Osteoblast (primary cell): Measurements from ENCODE around the gene PRICKLE2. TPM values are rescaled to one million over a fixed set of nuclear protein-coding genes. Genes with fewer than 3 reads are reported as not detected.
A peak's percentile ranks its signal among the peaks of the same experiment; 100 is the strongest.

Experiments used
- DNase-seq: peaks from one replicate; pipeline ENCODE4 v3.0.0; 2011; ENCODE audit warnings: low spot score, mixed read lengths; ENCODE audit not compliant: insufficient read length; ENCODE audit errors: missing footprints
- H2AFZ ChIP-seq: 2 replicates; pipeline ENCODE4 v1.6.0; 2011; ENCODE audit warnings: mild to moderate bottlenecking, low read length
- H3K27ac ChIP-seq: 2 replicates; pipeline ENCODE4 v1.5.1; 2011; ENCODE audit warnings: mild to moderate bottlenecking, low read depth, low read length, moderate library complexity
- H3K27me3 ChIP-seq: 2 replicates; pipeline ENCODE4 v1.6.0; 2012; ENCODE audit warnings: mild to moderate bottlenecking, control low read depth, inconsistent platforms, low read length, moderate library complexity; ENCODE audit not compliant: insufficient read depth
- H3K36me3 ChIP-seq: 2 replicates; pipeline ENCODE4 v1.5.1; 2011; ENCODE audit warnings: mild to moderate bottlenecking, low read length, control low read depth, moderate library complexity; ENCODE audit not compliant: insufficient read depth
- H3K4me1 ChIP-seq: 2 replicates; pipeline ENCODE4 v1.5.1; 2011; ENCODE audit warnings: mild to moderate bottlenecking, low read length, control low read depth, moderate library complexity; ENCODE audit not compliant: insufficient read depth
- H3K4me2 ChIP-seq: 2 replicates; pipeline ENCODE4 v1.6.0; 2011; ENCODE audit warnings: mild to moderate bottlenecking, low read length; ENCODE audit not compliant: insufficient read depth
- H3K4me3 ChIP-seq: fragments of 200-600 bp; sonication (generic); 3 replicates; pipeline ENCODE4 v1.5.1; 2012; ENCODE audit warnings: mild to moderate bottlenecking, low read length, inconsistent platforms; ENCODE audit not compliant: insufficient read depth
- H3K79me2 ChIP-seq: 2 replicates; pipeline ENCODE4 v1.6.0; 2012; ENCODE audit warnings: mild to moderate bottlenecking, low read length, control low read depth, inconsistent platforms; ENCODE audit not compliant: insufficient read depth
- H3K9me3 ChIP-seq: 2 replicates; pipeline ENCODE4 v1.5.1; 2011; ENCODE audit warnings: low read depth, low read length, control low read depth
- H4K20me1 ChIP-seq: 2 replicates; pipeline ENCODE4 v1.6.0; 2012; ENCODE audit warnings: mild to moderate bottlenecking, low read length, control low read depth; ENCODE audit not compliant: insufficient read depth
- total RNA-seq: library from RNA; depleted of rRNA; stranded (reverse); fragments of >200 nt; gene quantifications from 2 replicates; pipeline ENCODE4 v1.2.3, GENCODE V29; 2012
- TF ChIP-seq, protein P1 (sequence below): IDR thresholded peaks from 2 replicates; pipeline ENCODE4 v1.5.1; 2011; ENCODE audit warnings: mild to moderate bottlenecking, low read depth, low read length, moderate library complexity; ENCODE audit errors: extremely low read depth

Gene PRICKLE2
- total RNA-seq, 1 donor: 18.8 TPM

DNA sequence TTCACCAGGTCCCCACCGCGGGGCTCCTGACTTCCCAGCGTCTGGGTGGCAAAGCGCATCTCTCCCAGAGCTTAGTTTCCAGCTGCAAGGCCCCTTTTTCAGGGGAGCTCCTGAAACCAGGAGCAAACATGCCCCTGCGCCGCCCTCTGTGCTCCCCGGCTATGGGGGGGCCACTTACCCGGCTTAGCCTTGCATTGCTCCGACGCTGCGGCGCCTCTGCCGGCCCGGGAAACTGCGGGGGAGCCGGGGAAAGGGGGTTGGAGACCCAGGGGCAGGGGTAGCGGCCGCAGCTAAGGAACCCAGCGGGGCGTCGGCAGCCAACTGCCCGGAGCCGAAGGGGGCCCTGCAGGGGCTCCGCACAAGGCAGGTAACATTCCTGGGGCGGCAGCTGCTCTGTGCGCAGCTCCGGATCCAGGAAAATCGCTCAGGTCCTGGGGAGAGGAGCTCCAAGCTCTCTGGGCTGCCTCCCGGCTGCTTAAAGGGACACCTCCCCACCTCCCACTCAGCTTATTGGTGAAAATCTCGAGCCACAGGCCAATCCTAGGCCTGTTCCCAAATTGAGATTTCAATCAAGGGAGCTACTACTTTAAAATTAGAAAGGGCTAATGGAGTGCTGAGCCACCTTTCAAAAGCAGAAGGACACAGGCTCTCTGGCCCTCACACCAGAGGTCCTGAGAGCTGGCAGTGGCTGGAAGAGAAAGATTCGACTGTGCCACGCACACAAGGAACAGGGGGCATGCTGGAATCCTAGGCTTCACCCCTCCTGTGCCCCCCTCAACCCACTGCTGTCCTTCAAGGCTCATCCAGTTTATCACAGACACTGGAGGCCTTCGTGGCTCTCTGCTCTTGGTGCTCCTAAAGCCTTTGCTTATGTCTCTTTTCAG lies 42.7 kb upstream of the PRICKLE2 start:
- Histone ChIP-seq H2AFZ (peak overlapping the region; percentile 69), H3K4me2 (peak overlapping the region; percentile 88), H3K27ac (peak overlapping the region; percentile 73), H3K79me2 (peaks cover 23% of the 10 kb centered on the region), H3K27me3 (no peaks in the 10 kb centered on the region), H3K9me3 (no peaks in the 10 kb centered on the region), H3K36me3 (no peaks in the 10 kb centered on the region), H3K4me3 (peak overlapping the region; percentile 81), H4K20me1 (peaks cover 13% of the 10 kb centered on the region), H3K4me1 (peaks cover 36% of the 10 kb centered on the region)
- DNase-seq: peak; percentile 79
- TF ChIP-seq, protein P1, sequence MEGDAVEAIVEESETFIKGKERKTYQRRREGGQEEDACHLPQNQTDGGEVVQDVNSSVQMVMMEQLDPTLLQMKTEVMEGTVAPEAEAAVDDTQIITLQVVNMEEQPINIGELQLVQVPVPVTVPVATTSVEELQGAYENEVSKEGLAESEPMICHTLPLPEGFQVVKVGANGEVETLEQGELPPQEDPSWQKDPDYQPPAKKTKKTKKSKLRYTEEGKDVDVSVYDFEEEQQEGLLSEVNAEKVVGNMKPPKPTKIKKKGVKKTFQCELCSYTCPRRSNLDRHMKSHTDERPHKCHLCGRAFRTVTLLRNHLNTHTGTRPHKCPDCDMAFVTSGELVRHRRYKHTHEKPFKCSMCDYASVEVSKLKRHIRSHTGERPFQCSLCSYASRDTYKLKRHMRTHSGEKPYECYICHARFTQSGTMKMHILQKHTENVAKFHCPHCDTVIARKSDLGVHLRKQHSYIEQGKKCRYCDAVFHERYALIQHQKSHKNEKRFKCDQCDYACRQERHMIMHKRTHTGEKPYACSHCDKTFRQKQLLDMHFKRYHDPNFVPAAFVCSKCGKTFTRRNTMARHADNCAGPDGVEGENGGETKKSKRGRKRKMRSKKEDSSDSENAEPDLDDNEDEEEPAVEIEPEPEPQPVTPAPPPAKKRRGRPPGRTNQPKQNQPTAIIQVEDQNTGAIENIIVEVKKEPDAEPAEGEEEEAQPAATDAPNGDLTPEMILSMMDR: no peak

DNA sequence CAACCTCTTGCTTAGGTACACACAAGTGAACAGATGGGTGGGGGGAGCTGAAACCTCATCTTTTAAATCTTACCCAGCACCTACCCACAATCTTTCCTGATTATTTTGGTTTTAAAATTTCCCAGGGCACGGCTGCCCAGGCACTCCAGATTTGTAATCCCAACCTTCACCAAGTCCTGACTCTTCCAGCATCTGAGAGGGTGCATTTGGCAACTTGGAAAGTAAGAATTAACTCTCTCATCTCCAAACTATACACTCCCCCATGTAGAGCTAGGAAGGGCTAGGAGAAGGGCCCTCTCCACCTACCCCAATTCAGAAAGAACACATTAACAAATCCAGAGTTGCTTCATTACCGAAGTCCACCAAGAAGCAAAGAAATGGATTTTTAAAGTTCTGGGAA lies 41.7 kb upstream of the PRICKLE2 start:
- DNase-seq: peak; percentile 44
- Histone ChIP-seq H3K4me1 (peaks cover 36% of the 10 kb centered on the region), H2AFZ (peak overlapping the region; percentile 69)

DNA sequence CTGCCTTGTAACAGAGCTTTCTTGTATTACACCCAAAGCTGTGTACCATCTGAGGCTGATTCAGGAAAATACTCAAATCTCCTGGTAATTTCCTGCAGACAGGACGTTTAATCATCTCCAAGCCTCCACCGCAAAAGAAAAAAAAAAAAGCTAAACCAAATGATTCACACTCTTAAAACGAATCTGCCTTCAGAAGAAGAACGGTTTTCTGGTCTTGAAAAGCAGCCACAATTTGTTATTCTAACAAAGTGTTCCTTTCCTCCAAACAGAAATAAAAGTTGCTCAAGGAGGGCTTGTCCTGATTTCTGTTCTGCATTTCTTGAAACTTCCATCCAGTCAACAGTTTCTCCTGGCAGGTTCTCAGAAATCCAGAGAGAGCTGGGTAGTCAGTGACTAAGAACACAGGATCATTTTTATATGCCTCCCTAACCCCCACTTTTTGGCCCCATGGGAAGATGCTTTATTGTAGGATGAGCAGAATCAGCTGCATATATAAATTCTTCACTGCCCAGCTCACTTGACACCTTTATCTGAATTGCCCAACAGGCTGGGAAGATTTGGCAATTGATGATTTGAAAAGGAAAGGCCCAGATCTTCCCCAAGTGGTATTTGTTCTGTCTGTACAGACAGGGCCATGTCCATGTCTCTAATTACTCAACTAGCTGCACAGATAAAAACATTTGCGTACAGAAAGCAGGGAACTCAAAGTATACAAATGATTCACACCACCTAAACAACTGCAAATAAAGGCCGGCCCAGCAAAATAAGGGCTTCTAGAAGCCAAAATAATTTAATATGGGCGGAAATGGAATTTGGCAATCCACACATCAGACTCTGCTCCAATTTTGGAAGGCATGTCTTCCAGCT lies 41.0 kb upstream of the PRICKLE2 start:
- H3K27ac ChIP-seq: peak overlapping the region; percentile 73
- peak; percentile 86 for DNase-seq
- H2AFZ ChIP-seq: peak overlapping the region; percentile 69
- H4K20me1 ChIP-seq: peaks cover 28% of the 10 kb centered on the region
- peak overlapping the region; percentile 88 for H3K4me2 ChIP-seq
- no peaks in the 10 kb centered on the region for H3K27me3 ChIP-seq
- peaks cover 39% of the 10 kb centered on the region for H3K79me2 ChIP-seq
- peak overlapping the region; percentile 81 for H3K4me3 ChIP-seq
- no peaks in the 10 kb centered on the region for H3K36me3 ChIP-seq
- no peaks in the 10 kb centered on the region for H3K9me3 ChIP-seq
- TF ChIP-seq, protein P1: no peak
- peaks cover 36% of the 10 kb centered on the region for H3K4me1 ChIP-seq

More for the DNA sequence above, 41.7 kb upstream of the PRICKLE2 start:
- Histone ChIP-seq H3K4me2 (peak overlapping the region; percentile 88), H3K9me3 (no peaks in the 10 kb centered on the region), H3K27me3 (no peaks in the 10 kb centered on the region), H3K36me3 (no peaks in the 10 kb centered on the region), H3K4me3 (peak overlapping the region; percentile 81), H4K20me1 (peaks cover 23% of the 10 kb centered on the region), H3K27ac (peak overlapping the region; percentile 73), H3K79me2 (peaks cover 33% of the 10 kb centered on the region)
- TF ChIP-seq, protein P1: no peak

DNA sequence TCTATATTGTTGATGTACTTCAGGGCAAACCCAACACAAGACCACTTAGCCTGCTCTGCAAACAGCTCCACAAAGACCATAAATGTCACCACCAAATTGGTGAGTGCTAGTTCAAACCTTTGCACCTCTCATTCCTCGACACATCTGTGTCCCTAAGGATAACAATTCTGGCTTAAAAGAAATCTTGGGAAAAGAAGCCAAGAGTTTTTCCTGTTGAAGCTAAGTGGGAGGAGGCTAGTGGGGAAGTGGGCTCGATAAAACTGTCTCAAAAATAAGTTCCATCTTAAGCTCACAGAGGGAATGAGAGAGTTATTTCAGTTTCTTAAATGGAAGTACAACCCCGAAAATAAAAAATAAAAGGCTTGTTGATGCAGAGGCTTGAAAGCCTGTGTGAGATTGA lies 40.4 kb upstream of the PRICKLE2 start:
- H3K27ac ChIP-seq: peak overlapping the region; percentile 73
- DNase-seq: peak; percentile 48
- H3K4me3 ChIP-seq: peak overlapping the region; percentile 54
- H3K4me2 ChIP-seq: peak overlapping the region; percentile 88
- H3K4me1 ChIP-seq: peaks cover 36% of the 10 kb centered on the region
- no peaks in the 10 kb centered on the region for H3K36me3 ChIP-seq
- peak overlapping the region; percentile 8 for H2AFZ ChIP-seq
- H3K27me3 ChIP-seq: no peaks in the 10 kb centered on the region
- H3K79me2 ChIP-seq: peaks cover 45% of the 10 kb centered on the region
- H3K9me3 ChIP-seq: no peaks in the 10 kb centered on the region
- TF ChIP-seq, protein P1: no peak
- H4K20me1 ChIP-seq: peaks cover 28% of the 10 kb centered on the region
